GM15510 (cell line): Measurements from ENCODE around the gene ARHGAP18.
A peak's percentile ranks its signal among the peaks of the same experiment; 100 is the strongest.

ENCODE experiments used
- POLR2A ChIP-seq: IDR thresholded peaks from 3 replicates; pipeline ENCODE4 v1.6.1; 2011; ENCODE audit warnings: borderline replicate concordance; ENCODE audit not compliant: insufficient read length; ENCODE audit errors: extremely low read depth

ARHGAP18 gene

DNA sequence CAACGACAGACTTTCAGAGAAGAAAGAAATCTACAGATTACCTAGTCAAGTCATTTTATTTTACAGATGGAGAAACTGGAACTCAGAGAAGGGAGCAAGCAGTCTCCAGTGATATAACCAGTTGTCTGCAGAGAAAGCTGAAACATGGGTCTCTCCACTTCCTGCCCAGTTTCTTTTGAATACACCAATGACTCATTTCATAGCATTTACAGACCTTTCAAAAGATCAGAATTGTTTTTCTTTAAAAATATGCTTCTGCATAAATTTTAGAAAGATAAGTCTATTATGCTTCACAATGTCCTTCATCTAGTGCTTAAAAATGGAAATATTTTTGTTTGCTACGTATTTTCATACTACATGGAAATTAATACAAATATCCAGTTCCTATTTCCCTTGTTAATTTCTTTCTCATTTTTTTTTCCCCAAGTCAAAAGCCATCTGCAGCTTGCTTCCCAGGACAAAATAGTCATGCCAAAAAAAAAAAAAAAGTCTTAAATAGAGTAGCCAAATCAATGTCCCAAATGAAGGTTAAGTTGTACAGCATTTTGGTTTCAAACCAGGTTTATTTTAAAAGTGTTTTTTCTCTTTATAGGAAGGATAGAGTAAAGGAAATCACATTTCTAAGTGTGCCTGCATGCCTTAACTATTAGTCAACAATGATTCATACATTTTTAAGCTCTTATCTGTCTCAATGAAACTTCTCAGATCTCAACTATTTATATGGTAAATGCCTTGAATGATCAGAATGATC is 36.9 kb downstream of the ARHGAP18 start:
- TF ChIP-seq POLR2A: no peak

DNA sequence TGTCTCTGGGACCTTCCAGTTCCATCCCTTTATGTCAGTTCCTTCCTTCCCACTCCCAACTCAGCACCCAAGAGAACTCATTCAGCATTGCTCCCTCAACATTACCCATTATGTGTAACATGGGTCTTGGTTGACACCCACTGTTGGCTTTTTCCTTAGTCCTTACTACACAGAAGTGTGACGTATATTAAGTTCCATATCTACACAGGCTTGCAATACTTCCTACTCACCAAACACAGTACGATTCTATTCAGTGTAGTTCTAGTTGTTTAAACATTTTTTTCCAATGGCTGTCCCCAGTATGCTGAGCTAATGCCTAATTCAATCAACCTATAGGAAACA is 37.7 kb downstream of the ARHGAP18 start:
- TF ChIP-seq POLR2A: no peak

DNA sequence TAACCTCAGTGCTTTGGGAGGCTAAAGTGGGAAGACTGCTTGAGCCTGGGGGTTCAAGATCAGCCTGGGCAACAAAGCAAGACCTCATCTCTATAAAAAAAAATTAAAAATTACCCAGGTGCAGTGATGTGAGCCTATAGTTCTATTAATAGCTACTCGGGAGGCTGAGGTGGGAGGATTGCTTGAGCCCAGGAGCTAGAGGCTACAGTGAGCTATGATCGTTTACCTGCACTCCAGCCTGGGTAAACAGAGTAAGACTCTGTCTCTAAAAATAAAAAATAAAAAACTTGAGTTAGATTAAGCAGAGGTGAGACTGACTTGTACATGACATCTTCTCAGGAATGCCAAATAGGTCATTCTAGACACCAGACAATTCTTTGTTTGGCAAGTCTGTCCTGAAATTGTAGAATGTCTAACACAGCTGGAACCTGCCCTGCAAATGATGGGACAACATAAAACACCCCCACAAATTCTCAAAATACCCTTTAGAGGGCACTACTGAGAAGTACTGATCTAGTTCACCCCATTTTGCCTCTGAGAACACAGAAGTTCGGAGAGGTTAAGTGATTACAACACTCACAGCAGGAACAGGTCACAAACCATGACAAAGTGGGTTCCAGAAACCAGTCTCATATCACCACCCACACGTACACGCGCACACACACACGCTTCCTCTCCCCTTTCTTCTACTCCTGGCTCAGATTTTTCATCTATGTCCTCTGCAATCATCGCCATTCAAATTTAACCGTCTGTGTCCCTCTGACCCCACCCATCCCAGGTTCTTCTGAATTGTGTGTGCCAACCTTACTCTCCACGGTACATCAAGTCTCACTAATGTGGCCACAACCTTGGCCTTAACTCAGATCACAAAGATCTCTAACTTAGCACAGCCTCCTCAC is 38.3 kb downstream of the ARHGAP18 start:
- TF ChIP-seq POLR2A: peak; percentile 32

DNA sequence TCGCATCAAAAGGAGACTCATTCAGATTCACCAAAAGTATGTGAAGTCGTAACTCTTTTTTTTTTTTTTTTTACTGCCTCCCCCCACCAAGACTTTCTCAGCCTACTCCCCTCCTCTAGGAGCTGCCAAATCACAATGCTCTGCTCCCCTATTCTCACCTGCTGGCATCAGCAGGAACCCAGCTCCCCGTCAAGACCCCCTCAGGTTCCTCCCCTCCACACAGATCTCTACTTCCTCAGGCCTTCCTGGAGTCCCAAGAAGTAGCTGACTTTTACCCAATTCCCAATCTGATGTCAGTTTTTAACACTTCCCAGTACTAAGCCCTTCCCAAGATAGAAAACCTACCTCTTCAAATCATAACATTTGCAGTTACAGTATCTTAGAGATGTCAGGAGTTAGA is 39.3 kb downstream of the ARHGAP18 start:
- no peak for TF ChIP-seq POLR2A

DNA sequence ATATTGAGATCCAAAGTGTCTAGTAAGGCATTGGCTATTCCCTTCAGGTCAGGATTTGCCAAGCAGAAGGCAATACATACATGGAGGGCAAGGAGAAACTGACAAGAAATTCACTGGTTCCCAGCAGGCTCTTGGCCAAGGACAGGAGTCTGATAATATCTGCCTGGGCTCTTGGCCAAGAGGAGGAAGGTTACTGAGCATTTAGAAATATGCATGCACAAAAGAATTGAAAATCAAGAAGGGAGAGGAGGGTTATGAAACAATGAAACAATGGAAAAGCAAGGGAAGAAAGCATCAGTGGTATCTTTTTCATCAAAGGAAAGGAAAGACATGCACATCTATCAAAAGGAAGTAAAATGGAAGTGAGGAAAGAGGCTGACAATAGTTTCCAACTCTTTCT is 42.4 kb downstream of the ARHGAP18 start:
- no peak for TF ChIP-seq POLR2A

DNA sequence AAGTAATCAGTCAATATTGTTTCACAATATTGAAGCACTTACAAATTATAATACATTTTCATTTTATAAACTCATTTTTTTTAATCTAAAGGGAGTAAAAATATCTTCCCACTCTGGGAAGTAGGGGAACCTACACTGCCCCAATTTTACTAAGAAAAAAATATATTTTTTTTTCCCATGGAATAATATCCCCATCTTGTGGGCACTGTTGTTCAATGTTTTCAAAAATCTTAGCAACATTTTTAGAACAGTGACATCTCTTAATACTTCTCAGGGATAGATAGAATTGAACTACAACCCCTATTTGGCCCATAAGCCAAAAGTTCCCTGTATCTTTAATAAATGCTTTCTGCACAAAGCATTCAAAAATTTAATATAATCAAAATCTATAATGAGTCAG is 42.9 kb downstream of the ARHGAP18 start:
- TF ChIP-seq POLR2A: no peak

DNA sequence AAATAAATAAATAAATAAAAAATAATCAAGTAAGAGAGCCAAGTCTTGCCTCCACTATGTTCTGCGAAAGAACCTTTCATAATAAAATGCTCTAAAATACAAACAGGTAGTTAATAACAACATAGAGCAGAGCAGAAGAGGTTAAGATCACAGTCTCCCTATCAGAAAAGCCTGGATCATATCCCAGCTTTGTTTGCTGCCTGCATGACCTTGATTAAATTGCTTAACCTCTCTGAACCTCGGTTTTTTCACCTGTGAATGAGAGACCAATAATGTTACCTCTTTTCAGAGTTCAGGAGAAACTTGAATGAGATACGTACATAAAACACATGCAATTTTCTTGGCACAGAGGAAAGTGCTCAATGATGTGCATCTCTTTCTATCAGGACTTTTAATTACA is 44.4 kb downstream of the ARHGAP18 start:
- no peak for TF ChIP-seq POLR2A

DNA sequence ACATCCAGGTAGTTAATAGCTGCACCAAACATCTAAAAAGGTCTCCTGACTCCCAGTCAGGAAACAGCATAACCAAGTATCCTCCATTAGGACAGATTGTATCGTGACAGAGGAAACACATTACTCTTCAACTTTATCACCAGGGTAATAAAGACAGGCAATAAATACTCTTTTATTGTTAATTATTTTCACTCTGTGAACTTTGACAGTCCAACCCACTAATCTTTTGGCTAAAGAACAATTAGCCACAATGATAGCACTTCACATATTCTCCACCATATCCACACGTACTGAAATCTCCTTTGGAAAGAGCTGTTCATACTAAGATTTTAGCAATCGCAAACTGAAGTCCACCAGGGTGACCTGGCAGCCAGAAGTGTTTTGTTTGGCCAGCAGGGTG is 46.4 kb downstream of the ARHGAP18 start:
- no peak for TF ChIP-seq POLR2A

DNA sequence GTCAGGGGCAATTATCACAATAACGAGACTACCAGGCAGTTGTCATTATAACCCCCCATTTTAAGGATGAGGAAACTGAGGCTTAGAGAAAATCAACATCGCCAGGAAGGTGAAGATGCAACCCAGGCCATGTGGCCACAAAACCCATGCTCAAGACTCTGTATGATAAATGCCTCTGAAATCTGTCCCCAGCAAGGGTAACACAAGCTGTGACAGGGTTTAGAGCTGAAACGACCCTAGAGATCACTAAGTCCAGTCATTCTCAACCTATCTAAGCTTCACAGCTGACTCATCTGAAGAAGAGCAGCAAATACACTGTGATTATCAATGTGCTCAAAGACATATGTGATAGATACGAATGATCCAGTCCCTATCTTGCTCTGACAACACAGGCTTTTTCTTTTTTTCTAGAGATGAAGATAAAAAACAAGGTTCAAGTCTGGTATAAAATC is 47.0 kb downstream of the ARHGAP18 start:
- no peak for TF ChIP-seq POLR2A

DNA sequence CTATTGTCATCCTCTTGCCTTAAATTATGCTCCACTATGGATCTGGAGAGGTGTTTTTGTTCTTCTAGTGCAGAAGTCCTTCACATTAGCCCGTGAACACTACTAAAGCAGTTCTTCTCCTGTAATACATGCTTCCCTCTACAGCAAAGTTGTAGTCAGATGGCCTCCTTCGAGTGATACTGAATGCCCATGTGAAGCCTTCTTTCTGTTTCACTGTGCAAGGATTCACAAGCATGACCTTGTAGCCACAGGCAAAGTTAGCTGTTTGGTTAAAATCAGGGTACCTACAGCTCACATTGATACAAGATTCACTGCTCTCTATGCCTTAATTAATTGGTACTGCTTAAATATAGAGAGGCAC is 47.6 kb downstream of the ARHGAP18 start:
- no peak for TF ChIP-seq POLR2A

DNA sequence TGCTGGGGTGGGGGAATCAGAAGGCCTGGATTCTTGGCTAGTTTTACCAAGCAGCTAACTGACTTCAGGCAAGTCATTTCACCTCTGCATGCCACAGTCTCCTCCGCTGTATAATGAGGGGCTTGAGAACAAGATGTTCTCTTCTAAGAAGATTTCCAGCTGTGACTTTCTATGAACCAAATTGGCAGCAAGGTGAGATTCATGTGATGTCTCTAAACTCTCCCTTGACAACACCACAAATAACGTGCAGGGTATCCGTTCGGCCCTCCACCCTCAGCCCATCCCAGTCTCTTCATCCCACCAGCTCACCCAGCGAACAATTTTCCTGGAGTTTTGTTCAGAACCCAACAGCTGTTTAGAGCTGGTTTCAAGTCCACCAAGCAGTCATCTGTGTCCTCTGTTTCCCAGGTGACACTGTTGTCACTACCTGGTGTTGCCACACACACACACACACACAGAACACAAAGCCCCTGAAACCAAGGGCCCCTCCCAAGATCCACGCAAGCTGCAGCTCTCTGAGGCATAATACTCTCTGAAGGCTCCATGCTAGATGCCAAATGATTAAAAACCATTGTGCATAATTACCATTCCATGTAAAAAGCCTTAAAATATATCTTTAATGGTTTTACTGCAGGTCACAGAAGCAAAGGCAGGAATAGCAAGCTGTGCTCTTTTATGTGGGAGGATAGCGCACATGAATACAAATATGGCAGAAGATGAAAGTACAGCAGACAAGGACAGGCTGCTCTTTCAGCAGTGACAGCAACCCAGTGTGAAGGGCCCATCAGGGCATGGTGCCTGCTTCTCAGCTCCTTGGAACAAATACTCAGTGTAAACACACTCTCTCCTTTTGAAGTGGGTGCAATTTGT is 48.2 kb downstream of the ARHGAP18 start:
- no peak for TF ChIP-seq POLR2A

DNA sequence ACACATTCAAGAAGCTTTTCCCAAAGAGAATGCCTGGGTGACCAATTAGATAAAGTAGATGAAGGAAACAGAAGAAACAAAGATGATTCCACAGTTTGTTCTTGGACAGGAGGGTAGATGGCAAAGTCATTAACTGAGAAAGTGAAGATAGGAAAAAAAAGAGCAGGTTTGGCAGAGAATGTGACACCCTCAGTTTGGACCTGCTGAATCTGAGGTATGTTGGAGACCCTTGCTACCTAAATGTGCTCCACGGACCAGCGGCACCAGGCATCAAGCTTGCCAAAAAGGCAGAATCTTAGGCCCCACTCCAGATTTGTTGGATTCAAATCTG is 49.7 kb downstream of the ARHGAP18 start:
- TF ChIP-seq POLR2A: no peak

DNA sequence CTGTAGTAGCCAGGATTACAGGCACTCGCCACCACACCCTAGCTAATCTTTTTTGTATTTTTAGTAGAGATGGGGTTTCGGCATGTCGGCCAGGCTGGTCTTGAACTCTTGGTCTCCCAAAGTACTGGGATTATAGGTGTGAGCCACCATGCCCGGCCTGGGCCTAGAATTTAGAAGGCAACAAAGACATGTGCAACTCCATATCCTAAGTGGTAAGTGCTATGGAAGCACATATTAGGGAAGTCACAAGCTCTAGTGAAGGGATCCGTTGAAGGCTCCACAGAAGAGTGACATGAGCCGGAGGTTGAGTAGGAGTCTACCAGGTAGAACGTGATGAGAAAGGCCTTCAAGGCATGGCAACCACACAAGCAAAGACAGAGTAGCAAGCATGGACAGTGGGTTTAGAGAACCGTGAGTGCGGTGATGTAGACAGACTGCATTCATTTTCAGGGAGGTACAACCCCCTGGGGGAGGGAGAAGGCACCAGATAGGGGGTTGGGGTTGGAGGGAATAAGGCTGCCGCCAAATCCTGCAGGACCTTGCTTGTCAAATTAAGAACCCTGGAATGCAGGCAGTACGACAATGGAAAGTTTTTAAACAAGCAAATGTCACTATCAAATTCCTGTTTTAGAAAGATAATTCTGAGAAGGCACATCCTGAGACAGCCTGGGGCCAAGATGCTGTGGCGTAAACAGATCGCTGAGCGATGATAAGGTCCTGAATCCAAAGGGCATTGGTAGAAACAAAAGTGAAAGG is 50.2 kb downstream of the ARHGAP18 start:
- TF ChIP-seq POLR2A: no peak

DNA sequence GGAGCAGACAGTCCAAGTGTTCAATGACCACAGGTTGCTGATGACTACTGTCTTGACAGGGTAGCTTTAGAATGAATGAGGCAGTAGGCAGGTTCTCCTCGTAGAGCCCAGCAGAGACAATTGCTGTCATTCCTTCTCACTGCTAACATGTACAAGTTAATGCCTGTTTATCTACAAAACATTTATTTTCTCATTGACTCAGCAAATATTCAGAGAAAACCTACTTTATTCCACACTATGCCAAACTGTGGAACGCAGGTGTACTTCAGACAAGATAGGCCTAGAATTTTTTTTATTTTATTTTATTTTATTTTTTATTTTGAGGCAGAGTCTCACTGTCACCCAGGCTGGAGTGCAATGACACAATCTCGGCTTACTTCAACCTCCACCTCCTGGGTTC is 50.8 kb downstream of the ARHGAP18 start:
- TF ChIP-seq POLR2A: no peak
